ACC112 (cell line): ENCODE results near the gene ANK3.
"Not testable (repeated sequence)": the region's sequence is repeated elsewhere in the genome, so short reads cannot be mapped to it uniquely, and the experiment has no call there.

ENCODE experiments used
- H2AFZ ChIP-seq: fragments of 200-600 bp; sonication (generic); one replicate; pipeline ENCODE4 v1.6.0; 2017; ENCODE audit warnings: antibody characterized with exemption, low read length; ENCODE audit not compliant: unreplicated experiment
- H3K27ac ChIP-seq: fragments of 200-600 bp; sonication (generic); 2 replicates; pipeline ENCODE4 v1.5.1; 2014; ENCODE audit warnings: low read depth, mild to moderate bottlenecking, antibody characterized with exemption, low read length, moderate library complexity
- H3K27me3 ChIP-seq: fragments of 200-600 bp; sonication (generic); 2 replicates; pipeline ENCODE4 v1.6.1; 2014; ENCODE audit warnings: mild to moderate bottlenecking, antibody characterized with exemption, low read length, moderate library complexity, mixed read lengths; ENCODE audit not compliant: insufficient read depth
- H3K36me3 ChIP-seq: fragments of 200-600 bp; sonication (generic); 2 replicates; pipeline ENCODE4 v1.6.1; 2016; ENCODE audit warnings: mild to moderate bottlenecking, antibody characterized with exemption, low read length, moderate library complexity, mixed read lengths; ENCODE audit not compliant: insufficient read depth
- H3K4me1 ChIP-seq: fragments of 200-600 bp; sonication (generic); one replicate; pipeline ENCODE4 v1.6.1; 2016; ENCODE audit warnings: low read length, mixed read lengths; ENCODE audit not compliant: insufficient read depth, unreplicated experiment, control insufficient read depth
- H3K4me3 ChIP-seq: fragments of 200-600 bp; sonication (generic); 2 replicates; pipeline ENCODE4 v1.5.1; 2014; ENCODE audit warnings: mild to moderate bottlenecking, low read depth, low read length
- H3K79me2 ChIP-seq: fragments of 200-600 bp; sonication (generic); one replicate; pipeline ENCODE4 v1.6.0; 2016; ENCODE audit warnings: low read length; ENCODE audit not compliant: control insufficient read depth, unreplicated experiment, insufficient read depth

ANK3 gene

GRCh38 chr10:60295028-60295937 is 94.4 kb downstream of the ANK3 start:
- Histone ChIP-seq H3K79me2 (no peaks in the 10 kb centered on the region), H3K27me3 (no peaks in the 10 kb centered on the region), H3K4me3 (no peak overlapping the region), H3K36me3 (no peaks in the 10 kb centered on the region), H3K27ac (no peak overlapping the region), H2AFZ (no peak overlapping the region), H3K4me1 (peaks cover 9% of the 10 kb centered on the region)

GRCh38 chr10:60293581-60294175 is 96.0 kb downstream of the ANK3 start:
- peaks cover 9% of the 10 kb centered on the region for H3K4me1 ChIP-seq
- no peak overlapping the region for H3K4me3 ChIP-seq
- no peaks in the 10 kb centered on the region for H3K36me3 ChIP-seq
- H2AFZ ChIP-seq = peak overlapping the region; percentile 14
- no peaks in the 10 kb centered on the region for H3K79me2 ChIP-seq
- no peak overlapping the region for H3K27ac ChIP-seq
- no peaks in the 10 kb centered on the region for H3K27me3 ChIP-seq

- Histone ChIP-seq H3K4me3 (no peak overlapping the region), H3K27ac (no peak overlapping the region), H2AFZ (no peak overlapping the region)
Observed at GRCh38 chr10:60292998-60293397, 96.7 kb downstream of the ANK3 start.

GRCh38 chr10:60292536-60292935 is 97.1 kb downstream of the ANK3 start:
- H3K27me3 ChIP-seq, H3K4me3 ChIP-seq, H3K27ac ChIP-seq, H3K79me2 ChIP-seq, H2AFZ ChIP-seq, H3K36me3 ChIP-seq: not testable (repeated sequence)
- peaks cover 13% of the 10 kb centered on the region for H3K4me1 ChIP-seq

More at GRCh38 chr10:60292998-60293397, 96.7 kb downstream of the ANK3 start:
- Histone ChIP-seq H3K4me1 (peaks cover 12% of the 10 kb centered on the region), H3K36me3 (no peaks in the 10 kb centered on the region), H3K79me2 (no peaks in the 10 kb centered on the region), H3K27me3 (no peaks in the 10 kb centered on the region)

GRCh38 chr10:60291344-60291930 is 98.2 kb downstream of the ANK3 start:
- H3K4me3 ChIP-seq = no peak overlapping the region
- H3K27ac ChIP-seq = no peak overlapping the region
- H3K79me2 ChIP-seq = no peaks in the 10 kb centered on the region
- H3K4me1 ChIP-seq = peaks cover 19% of the 10 kb centered on the region
- no peaks in the 10 kb centered on the region for H3K36me3 ChIP-seq
- H2AFZ ChIP-seq = no peak overlapping the region
- H3K27me3 ChIP-seq = no peaks in the 10 kb centered on the region

GRCh38 chr10:60290558-60290957 is 99.1 kb downstream of the ANK3 start:
- Histone ChIP-seq H3K27me3 (no peaks in the 10 kb centered on the region), H2AFZ (no peak overlapping the region), H3K4me3 (no peak overlapping the region), H3K4me1 (peaks cover 20% of the 10 kb centered on the region), H3K27ac (no peak overlapping the region), H3K79me2 (no peaks in the 10 kb centered on the region), H3K36me3 (no peaks in the 10 kb centered on the region)

GRCh38 chr10:60289800-60290199 is 99.9 kb downstream of the ANK3 start:
- Histone ChIP-seq H3K4me1 (peaks cover 20% of the 10 kb centered on the region), H3K27me3 (no peaks in the 10 kb centered on the region)

GRCh38 chr10:60288256-60288655 is 101.4 kb downstream of the ANK3 start:
- no peak overlapping the region for H3K4me3 ChIP-seq
- H3K79me2 ChIP-seq = no peaks in the 10 kb centered on the region
- no peaks in the 10 kb centered on the region for H3K36me3 ChIP-seq
- peaks cover 31% of the 10 kb centered on the region for H3K4me1 ChIP-seq
- H3K27me3 ChIP-seq = no peaks in the 10 kb centered on the region
- H2AFZ ChIP-seq = peak overlapping the region; percentile 7
- no peak overlapping the region for H3K27ac ChIP-seq

More at GRCh38 chr10:60289800-60290199, 99.9 kb downstream of the ANK3 start:
- Histone ChIP-seq H3K79me2 (no peaks in the 10 kb centered on the region), H3K27ac (no peak overlapping the region), H3K4me3 (no peak overlapping the region), H3K36me3 (no peaks in the 10 kb centered on the region), H2AFZ (peak overlapping the region; percentile 52)

GRCh38 chr10:60286559-60286958 is 103.1 kb downstream of the ANK3 start:
- Histone ChIP-seq H3K79me2 (no peaks in the 10 kb centered on the region), H3K4me1 (peaks cover 42% of the 10 kb centered on the region), H3K4me3 (no peak overlapping the region)

GRCh38 chr10:60283397-60283796 is 106.3 kb downstream of the ANK3 start:
- Histone ChIP-seq H3K27me3 (no peaks in the 10 kb centered on the region), H3K36me3 (no peaks in the 10 kb centered on the region), H3K4me3 (peak overlapping the region; percentile 62), H3K79me2 (no peaks in the 10 kb centered on the region), H3K4me1 (peaks cover 50% of the 10 kb centered on the region), H2AFZ (peak overlapping the region; percentile 39), H3K27ac (peak overlapping the region; percentile 81)

More at GRCh38 chr10:60286559-60286958, 103.1 kb downstream of the ANK3 start:
- Histone ChIP-seq H2AFZ (peak overlapping the region; percentile 28), H3K36me3 (no peaks in the 10 kb centered on the region), H3K27ac (no peak overlapping the region), H3K27me3 (no peaks in the 10 kb centered on the region)
